Tibial nerve (tissue), 4 donors: ENCODE measurements around the gene FAM9C.

ENCODE experiments used
- CTCF ChIP-seq, 5 experiments: fragments of 200-600 bp in 3 of 5; fragments of 450-650 bp in 2 of 5; sonication (generic) in 3 of 5; IDR thresholded peaks; one replicate each; pipeline ENCODE4 v1.5.1; 2016 to 2019; ENCODE audit warnings: antibody characterized with exemption in 5 of 5, mild to moderate bottlenecking in 3 of 5, moderate library complexity in 2 of 5
- EP300 ChIP-seq, 2 donors: sonication (generic); formaldehyde crosslinking; IDR thresholded peaks; one replicate each; pipeline ENCODE4 v1.6.1; 2017; ENCODE audit warnings: antibody characterized with exemption in 2 of 2, mild to moderate bottlenecking in 1 of 2
- POLR2A ChIP-seq, 2 donors: fragments of 450-650 bp; IDR thresholded peaks; one replicate each; pipeline ENCODE4 v1.6.1; 2017; ENCODE audit warnings: antibody characterized with exemption in 2 of 2, mild to moderate bottlenecking in 2 of 2, moderate library complexity in 2 of 2

GRCh38 chrX:13005661-13006473 lies 38.6 kb downstream of the FAM9C start:
- TF ChIP-seq CTCF (IDR thresholded peaks at IDR 0.05) = no peak
- TF ChIP-seq POLR2A (IDR thresholded peaks at IDR 0.05) = no peak
- TF ChIP-seq EP300 (IDR thresholded peaks at IDR 0.05) = no peak
